Lung microvascular endothelial cell (primary cell): ENCODE results near the gene CHD2. TPM values are rescaled to one million over a fixed set of nuclear protein-coding genes. Genes with fewer than 3 reads are reported as not detected.
"Not testable (repeated sequence)": the region's sequence is repeated elsewhere in the genome, so short reads cannot be mapped to it uniquely, and the experiment has no call there.

ENCODE experiments used
- DNase-seq, 2 donors: peaks; one replicate each; pipeline versions ENCODE4 v3.0.0 to v3.0.0-alpha.2; 2010; ENCODE audit warnings: low read depth in 2 of 2
- total RNA-seq: library from RNA; depleted of rRNA; stranded (reverse); fragments of >200 nt; gene quantifications from 2 replicates; pipeline ENCODE4 v1.2.1, GENCODE V29; 2014

The CHD2 gene
- total RNA-seq, 1 donor from 2014 or later: 51.2 TPM

DNA sequence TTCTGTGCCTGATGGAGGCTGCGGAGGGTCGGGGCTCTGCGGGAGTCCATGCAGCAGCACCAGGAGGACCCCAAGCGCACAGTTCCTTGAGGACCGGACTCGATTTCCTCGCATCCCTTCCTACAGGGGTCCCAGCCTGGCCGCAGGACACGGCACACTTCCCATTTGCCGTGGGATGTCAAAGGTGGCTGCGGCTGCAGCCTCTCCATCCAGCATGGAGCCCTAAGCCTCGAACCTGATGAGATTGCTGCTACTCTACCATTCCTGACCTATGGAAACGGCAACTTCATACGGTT is 148.2 kb downstream of the CHD2 start:
- DNase-seq: no peak

DNA sequence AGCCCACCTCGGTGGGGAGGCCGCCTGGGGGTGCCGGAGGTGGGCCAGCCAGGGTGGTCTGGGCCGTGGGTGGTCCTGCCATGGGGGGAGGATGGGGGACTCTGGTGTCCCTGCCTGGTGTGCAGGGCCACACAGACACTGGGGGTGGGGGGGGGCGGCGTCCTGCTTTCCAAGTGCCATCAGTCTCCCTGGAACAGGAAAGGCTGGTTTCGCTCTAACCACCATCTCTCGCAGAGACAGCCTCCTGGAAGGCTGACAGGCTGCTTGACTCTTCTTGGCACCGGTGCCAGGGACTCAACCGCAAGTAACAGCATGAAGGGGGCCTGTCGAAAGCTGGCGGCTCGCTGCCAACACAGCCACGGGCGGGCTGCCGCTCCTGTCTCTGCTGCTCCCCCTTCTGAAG is 148.6 kb downstream of the CHD2 start:
- no peak for DNase-seq

DNA sequence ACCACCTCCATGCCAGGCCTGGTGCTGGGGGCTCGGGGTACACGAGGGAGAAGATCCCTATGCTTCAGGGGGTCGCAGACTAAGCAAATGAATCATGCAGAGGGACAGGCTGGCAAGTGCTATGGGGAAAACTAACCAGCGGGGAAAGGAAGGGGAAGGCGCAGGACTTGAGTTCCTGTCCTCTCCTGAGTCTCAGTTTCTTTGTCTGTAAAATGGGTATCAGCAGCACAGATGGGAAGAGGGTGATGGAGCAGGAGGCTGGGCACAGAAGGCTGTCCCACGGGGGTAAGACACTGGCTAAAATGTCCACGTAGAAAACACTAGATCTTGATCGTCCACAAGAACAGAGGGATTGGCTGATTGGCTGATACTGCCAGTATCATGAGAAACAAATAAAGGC is 149.1 kb downstream of the CHD2 start:
- DNase-seq: no peak

DNA sequence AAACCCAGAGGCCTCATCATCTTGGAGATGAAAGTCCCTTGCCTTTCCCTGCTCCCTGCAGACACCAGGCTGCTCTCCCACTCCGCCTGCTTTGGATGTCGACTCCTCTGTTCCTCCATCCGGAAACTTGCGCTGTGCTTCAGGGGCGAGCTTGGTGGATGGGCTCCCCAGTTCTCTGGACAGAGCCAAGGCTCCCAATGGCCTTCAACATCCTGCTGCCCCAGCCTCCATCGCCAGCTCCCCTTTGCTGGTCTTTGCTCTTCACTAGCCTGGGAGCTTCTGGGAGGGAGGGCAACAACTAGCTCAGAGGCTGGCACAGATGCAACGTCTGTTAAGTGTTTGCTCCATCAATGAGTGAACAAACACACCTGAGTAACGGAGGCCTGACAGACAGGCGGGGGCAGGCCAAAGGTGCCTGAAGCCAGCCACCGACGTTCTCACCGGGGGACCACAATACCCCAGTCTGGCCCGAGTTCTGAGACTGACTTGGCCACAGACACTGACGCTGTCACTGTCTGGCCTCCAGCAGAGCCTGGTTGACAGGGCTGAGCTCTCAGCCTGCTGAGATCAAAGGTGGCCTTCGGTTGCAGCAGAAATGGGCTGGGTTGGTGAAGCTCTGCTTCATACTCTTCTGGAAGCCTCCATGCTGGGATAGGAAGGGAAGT is 149.9 kb downstream of the CHD2 start:
- DNase-seq: no peak

DNA sequence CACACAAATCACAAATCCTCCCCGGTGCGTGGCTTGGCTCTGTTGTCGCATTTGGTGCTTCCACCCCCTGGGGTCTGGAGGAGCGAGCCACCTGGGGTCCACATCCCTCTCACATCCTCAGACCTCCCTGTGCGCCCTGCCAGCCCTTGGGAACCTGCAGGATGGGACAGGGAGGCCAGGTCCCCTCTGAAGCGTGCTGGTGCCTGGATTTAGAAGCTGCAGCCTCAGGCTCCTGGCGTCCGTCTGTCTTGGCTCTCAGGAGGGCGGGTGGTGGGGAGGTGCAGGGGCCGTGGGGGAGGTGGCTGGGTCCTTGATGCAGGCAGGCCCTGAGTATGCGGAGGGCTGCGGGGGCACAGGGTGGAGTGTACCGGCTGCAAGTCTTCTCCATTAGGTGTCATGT is 150.5 kb downstream of the CHD2 start:
- DNase-seq: no peak

DNA sequence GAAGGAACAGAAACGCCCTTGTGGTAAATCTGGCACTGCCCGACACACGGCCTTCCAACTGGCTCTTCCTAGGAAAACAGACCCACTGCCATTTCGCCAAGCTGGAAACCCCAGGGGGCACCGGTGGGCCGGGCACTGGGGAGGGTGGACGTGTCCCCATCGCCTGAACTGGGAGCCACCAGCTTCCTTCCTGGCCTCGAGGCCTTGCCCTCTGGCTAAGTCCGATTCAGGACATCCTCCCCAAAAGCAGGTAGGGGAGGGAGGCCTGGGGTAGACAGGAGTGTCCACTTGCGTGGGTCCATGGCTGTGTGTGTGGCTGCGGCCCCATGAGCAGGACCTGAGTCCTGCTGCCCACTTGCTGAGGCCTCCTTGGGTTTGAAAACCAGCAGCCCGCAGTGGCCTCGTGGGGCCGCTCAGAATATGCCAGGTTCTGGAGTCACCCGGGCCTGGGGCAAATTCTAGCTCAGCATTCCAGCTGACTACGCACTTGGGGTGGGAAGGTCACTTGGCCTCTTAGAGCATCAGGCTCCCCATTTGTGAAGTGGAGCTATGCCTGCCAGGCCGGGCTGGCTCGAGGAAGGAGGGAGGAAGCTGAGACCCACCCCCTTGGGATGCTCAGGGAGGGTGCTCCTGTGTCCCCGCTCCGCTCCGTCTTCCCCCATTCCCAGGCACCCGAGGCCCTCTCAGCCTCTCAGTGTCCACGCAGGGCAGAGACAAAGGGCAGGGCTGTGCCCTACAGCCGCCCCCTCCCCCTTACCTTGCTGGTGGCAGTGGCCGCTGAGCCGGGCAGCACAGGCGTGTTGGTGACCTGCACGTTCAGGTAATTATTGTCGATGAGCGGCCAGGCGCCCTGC is 151.3 kb downstream of the CHD2 start:
- no peak for DNase-seq

DNA sequence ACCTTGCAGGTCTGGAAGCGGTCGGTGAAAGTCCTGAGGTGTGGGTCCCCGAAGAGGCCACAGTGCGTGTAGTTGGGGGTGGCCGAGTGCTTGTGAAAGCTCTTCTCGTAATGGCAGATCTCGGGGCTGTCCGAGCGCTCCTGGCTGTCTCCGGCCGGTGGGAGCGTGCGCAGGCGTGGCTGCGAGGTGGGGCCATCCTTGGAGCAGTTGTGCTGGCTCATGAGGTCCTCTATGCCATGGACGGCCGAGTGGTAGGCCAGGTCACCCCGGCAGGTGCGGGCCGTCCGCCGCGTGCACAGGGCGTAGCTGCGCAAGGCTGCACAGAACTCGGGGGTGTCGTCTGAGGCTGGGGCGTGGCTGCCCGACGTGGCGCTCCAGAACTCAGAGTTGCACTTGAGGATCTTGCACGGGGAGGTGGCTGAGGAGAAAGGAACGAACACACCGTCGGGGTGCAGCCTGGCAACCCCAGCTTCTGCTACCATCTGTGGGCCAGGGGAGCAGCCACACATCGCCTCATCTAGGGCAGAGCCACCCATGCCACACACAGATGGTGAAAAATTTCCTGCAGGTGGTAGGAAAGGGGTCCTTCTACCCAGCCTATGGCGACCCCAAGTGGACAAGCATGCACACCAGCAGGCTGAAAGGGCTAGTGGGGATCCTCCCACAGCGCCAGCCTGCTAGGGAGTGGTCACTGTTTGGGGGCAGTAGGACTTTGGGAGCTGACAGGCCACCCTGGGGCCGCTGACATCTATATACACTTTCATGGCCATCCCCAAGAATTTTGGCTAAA is 152.2 kb downstream of the CHD2 start:
- DNase-seq: no peak

DNA sequence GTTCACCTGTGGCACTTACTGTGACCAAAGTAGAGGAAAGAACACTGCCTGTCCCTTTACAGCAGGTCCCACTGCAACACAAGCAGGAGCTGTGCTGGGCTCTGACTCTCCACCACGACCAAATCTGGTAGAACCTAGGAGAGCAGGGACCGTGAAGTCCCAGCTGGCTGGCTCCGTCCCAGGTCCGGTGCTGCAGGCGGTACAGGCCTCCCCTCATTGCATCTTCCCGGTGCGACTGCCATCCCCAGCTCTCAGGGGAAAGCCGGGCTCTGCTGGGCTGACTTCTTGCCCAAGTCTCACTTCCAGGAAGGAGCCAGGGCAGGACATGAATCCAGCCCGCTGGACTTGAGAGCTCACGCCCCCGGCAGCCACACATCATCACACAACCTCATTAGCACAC is 155.1 kb downstream of the CHD2 start:
- DNase-seq: no peak

DNA sequence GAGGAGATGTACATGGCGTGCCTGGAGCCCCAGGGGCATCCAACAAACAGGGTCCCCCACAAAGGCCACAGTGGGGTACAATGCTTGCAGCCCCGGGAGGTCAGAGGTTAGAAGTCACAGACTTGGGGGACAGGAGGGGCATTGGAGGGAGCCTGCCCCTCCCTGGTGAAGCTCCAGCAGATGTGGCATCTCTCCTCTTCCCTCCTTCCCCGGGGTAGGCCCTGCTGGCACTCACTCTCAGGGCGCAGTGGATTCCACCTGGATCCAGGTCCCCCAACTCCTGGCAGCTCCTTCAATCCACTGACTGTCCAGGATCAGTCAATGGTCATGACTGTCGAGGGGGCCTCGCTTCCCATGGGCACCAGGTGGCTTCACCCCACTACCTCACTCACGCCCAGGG is 156.7 kb downstream of the CHD2 start:
- DNase-seq: no peak

DNA sequence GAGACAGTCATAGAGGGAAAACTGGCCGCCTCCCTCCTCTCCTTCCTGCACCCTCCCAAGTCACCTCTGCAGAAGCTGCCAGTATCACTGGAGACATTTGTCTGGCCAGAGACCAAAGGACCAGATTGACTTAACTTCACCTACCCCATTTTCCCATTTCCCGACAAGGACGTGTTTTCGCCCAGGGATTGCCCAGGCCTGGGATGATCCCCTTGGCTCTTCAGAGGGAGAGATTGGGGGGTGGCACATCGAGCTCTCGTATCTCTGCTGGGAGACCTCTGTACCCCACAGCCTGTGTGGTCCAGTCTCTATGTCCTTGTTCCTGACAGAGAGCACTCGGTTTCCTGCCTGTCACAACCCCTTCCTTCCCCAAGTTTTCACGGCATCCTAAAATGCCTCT is 157.5 kb downstream of the CHD2 start:
- DNase-seq: no peak

DNA sequence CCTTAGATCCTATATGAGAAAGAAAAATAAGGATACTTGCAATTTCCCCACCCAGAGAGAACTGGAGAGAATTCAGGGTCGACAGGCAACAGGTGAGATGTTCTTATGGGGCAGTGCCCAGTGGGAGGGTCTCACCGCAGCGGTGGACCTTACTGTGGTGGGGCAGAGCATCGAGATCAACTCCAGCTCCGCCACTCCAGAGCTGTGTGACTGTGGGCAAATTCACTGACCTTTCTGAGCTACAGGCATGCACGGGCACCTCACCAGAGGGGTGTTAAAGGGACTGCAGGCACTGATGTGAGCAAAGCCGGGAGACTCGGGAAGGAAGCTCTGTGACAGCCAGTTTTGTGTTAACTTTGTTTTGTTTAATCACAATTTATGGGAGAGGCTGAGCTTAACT is 158.0 kb downstream of the CHD2 start:
- DNase-seq: no peak

DNA sequence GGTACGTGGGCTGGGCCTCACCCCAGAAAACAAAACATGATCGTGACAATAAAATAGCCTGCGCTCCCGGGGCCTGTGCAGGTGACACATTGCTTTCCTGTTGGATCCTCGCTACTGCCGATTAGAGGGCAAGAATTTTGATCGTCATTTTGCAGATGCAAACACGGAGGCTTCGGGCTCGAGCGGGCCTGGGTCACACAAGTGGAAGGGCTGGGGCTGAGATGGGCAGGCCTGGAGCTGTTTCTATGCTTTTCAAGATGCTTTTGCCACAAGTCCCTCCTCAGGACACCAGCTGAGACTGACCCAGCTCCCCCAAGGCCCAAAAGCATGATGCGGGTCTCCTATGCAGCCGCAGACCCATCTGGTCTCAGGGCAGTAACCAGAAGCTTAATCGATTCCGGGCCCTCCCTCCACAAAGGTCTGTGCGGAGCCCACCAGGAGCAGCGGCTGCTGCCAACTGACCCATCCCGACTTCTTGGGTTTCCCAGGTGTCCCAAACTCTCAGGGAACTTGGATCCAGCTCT is 158.8 kb downstream of the CHD2 start:
- DNase-seq: no peak

DNA sequence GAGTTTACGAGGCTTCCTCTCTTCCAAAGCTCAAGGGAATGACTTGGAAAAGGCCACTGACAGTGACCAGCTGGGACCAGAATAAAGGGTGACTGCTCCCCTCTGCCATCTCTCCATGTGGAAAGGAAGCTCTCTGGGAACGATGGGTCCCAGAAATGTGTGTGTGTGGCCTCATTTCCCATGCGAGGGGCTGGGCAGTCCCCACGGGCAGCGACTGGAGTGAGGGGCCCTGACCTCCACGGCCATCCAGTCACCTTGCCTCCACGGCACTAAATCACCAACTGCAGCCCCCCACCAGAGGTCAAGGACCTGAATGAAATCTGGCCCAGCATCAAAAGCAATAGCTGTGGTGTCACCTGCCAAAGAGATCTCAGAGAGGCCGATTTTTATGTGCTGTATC is 159.3 kb downstream of the CHD2 start:
- no peak for DNase-seq

DNA sequence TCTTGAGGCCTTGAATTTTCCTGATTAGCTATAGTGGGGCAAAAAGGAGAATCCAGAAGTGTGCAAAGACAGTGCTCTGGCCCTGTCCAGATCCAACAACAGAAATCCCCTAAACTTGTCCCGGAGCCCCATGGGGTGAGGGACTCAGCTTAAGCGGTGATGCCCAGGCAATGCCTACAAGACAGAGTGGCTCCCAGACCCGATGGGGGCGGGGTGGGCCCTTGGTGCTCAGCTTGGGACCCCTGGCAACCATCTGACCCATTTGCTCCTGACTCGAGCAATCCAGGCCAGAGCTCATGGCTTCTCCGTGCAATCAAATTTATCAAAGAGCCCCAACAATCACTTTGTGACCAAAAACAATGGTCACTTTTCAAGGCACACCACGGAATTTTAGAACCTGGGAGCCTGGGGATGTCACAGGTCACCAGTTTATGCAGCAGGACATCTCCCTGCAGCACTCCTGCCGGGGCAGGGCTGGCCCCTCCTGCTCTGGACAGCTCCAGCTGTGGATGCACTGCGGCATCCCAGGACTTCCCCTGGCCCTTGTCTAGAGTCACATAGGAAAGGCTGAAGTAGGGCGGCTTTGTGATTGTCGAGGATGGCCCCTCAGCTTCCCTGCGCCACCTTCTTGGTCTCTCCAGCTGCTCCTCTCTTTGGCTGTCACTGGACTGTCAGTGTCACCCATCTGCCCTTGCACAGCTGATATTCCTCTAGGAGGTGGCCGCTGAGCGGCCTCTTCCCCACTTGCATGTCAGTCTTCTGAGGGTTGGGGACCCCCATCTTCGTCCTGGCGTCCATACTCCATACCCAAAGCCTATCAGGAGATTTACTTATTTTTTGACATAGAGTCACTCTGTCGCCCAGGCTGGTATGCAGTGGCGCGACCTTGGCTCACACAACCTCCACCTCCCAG is 160.5 kb downstream of the CHD2 start:
- DNase-seq: no peak

DNA sequence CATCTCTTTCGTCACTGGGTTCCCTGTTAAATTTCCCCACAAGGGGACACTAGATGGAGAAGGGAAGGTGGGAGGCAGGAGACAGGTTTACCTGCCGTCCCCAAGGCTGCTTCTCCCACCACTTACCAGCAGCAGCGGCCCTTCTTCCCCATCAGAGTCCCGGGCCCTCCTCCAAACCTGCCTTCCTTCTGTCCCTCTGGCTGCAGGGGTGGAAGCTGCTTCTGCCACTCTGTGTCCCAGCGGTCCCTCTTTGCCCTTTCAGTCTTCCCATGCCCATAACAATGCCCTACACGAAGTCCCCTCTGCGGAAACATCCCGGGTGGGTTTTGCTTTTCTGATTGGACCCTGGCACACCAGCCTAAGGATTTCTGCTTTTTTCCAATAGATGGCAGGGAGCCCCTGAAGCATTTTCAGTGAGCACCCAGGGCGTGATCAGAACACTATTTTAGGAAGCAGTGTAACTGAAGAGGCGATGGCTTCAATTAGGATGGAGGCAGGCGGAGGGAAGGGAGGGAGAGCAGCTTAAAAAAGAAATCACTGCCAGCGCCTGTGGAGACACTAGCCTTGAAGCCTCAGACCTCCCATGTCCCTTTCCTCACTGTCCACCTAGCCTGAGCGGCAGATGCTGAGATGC is 162.6 kb downstream of the CHD2 start:
- DNase-seq: not testable (repeated sequence)

DNA sequence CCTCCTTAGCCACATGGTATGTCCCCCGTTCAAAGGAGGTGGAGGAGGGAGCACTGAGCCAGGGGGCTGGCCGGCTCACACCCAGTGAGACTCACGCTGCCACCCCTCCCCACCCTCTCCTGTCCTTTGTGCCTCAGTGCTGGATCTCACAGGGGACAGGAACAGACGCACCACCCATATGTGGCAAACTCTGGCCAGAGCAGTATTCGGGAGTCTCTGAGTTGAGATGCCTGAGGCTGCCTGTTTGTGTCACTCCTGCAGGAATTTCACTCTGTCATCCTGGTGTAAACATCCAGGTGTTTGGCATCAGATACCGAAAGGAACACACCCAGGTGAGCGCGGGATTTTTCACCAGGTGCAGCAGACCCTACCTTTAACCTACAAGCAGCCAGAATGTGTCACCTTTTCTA is 163.1 kb downstream of the CHD2 start:
- no peak for DNase-seq

DNA sequence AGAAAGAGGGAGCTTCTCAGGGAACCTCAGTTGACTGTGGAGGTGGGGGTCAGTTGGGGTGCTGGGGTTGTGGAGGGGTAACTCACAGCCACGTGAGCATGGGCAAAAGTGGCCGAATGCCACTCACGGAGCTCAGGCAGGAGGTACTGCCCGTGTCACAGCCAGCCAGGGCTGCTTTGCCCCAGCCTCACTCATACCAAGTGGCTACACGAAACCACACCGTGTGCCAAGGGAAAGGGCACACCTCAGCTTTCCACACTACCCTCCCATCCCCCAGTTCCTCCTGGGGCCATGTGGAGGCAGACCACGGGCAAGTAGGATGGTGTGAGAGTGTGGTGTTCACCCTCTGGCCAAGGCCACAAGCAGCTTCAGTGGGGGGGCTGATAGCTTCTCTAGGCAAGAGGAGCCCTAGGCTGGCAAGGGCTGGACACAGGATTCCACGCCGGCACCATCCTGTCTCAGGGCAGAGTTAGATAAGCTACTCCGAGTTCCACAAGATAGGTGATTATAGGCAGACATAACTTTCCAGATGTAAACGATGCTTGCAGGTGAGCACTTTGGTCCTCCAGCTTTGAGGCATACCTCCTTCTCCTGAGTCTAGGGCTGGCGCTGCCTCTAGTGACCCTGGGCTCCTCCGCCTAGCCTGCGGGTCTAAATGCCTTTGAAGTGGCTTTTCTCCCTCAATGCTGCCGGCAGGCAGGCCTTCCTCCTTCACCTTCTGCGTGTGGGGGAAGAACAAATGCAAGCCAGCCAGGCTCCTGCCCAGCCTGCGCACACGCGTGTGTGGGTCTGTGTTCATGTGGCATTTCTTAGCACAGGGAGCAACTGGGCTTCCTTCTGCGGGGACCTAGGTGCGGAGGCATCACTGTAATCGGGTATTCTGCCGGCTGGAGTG is 163.9 kb downstream of the CHD2 start:
- no peak for DNase-seq

DNA sequence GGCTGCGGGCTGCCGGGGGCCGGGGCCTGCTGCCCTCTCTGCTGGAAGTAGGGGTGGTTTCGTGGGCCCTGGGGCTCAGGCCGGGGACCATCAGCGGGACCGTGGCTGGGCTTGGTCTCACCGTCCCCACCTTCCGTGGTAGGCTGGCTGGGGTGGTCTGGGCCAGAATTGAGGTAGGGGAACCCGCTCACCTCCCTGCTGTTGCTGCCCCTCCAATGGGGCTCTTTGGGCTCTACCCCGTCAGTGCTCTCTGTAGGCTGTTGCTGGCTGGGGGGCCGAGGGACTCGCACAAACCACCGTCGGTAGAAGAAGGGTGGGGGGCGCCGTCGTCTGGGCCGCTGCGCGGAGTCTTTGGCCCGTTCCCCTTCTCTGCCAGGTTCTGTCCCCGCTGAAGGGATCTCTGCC is 165.5 kb downstream of the CHD2 start:
- no peak for DNase-seq

DNA sequence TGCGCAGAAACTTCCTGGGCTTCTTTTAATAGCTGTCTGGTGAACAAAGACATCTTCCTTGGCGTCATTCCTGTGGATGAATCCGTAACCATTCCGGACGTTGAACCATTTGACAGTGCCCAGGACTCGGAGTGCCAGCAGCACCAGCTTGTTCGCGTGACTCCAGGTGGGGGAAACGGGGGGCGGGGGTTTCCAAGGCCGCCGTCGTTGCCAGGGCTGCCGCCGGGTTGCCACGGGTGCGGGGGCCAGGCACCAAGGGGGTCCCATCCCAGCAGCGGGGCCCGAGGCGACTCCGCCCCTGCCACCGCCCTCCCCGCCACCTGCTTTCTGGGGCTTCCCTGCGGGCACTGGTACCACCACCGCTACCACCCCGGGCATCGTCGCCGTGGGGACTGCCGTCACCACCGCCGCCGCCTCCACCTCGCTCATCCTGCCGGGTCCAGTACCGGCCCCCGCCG is 166.1 kb downstream of the CHD2 start:
- no peak for DNase-seq
